Endothelial cell of umbilical vein (primary cell): ENCODE data around the gene BUB1B.

Source experiments
- CTCF ChIP-seq, 2 donors: IDR thresholded peaks; 1 replicate in 1 of 2; 2 replicates in 1 of 2; pipeline ENCODE4 v1.5.1; 2011; ENCODE audit warnings: low read length in 2 of 2, mild to moderate bottlenecking in 2 of 2, moderate library complexity in 2 of 2, control low read depth in 1 of 2, inconsistent platforms in 1 of 2, low read depth in 1 of 2; ENCODE audit not compliant: insufficient read depth in 1 of 2; ENCODE audit errors: extremely low read depth in 1 of 2
- EZH2 ChIP-seq: IDR thresholded peaks from 2 replicates; pipeline ENCODE4 v1.6.1; 2012; ENCODE audit warnings: borderline replicate concordance, low read depth, mild to moderate bottlenecking, moderate library complexity, low read length, inconsistent platforms; ENCODE audit not compliant: severe bottlenecking
- POLR2A ChIP-seq: IDR thresholded peaks from 2 replicates; pipeline ENCODE4 v1.6.1; 2012; ENCODE audit warnings: low read depth, mild to moderate bottlenecking, control low read depth, low read length
- POLR2AphosphoS5 ChIP-seq: IDR thresholded peaks from 2 replicates; pipeline ENCODE4 v1.6.1; 2012; ENCODE audit warnings: low read depth, mild to moderate bottlenecking, control low read depth, low read length, moderate library complexity; ENCODE audit not compliant: insufficient read depth

GRCh38 chr15:40155270-40155910 lies 5.5 kb upstream of the BUB1B start:
- TF ChIP-seq POLR2AphosphoS5 (no peak), CTCF (IDR thresholded peaks at IDR 0.05; ENCODE audit: extremely low read depth in 1 of 2, insufficient read depth in 1 of 2, low read depth in 1 of 2, low read length in 2 of 2) (no peak), EZH2 (no peak), POLR2A (no peak)
